Neural cell (in vitro differentiated cells): ENCODE results near the gene BMP10. TPM values are rescaled to one million over a fixed set of nuclear protein-coding genes. Genes with fewer than 3 reads are reported as not detected.

Experiments used
- H2AFZ ChIP-seq: fragments of 200-600, 300-800 bp; sonication (generic), shearing (Covaris generic); 2 replicates; pipeline ENCODE4 v1.6.0; 2014; ENCODE audit warnings: low read depth, mild to moderate bottlenecking, antibody characterized with exemption, low read length, moderate library complexity
- H3F3A ChIP-seq: fragments of 200-600 bp; shearing (Covaris generic); 2 replicates; pipeline ENCODE4 v1.6.1; 2016; ENCODE audit warnings: mild to moderate bottlenecking, moderate library complexity, mixed read lengths, antibody characterized with exemption, low read length; ENCODE audit not compliant: insufficient read depth, poor library complexity, severe bottlenecking
- H3K27ac ChIP-seq: fragments of 200-600, 300-800 bp; sonication (generic), shearing (Covaris generic); 2 replicates; pipeline ENCODE4 v1.5.1; 2014; ENCODE audit warnings: mild to moderate bottlenecking, low read length, moderate library complexity
- H3K27me3 ChIP-seq: fragments of 300-800, 200-600 bp; sonication (generic), shearing (Covaris generic); 2 replicates; pipeline ENCODE4 v1.6.0; 2014; ENCODE audit warnings: mild to moderate bottlenecking, low read depth, low read length, moderate library complexity; ENCODE audit not compliant: insufficient read depth
- H3K36me3 ChIP-seq: fragments of 300-800, 200-600 bp; sonication (generic), shearing (Covaris generic); 2 replicates; pipeline ENCODE4 v1.5.1; 2014; ENCODE audit warnings: mild to moderate bottlenecking, antibody characterized with exemption, low read length, moderate library complexity; ENCODE audit not compliant: insufficient read depth
- H3K4me2 ChIP-seq: fragments of 300-800, 200-600 bp; sonication (generic), shearing (Covaris generic); 2 replicates; pipeline ENCODE4 v1.6.0; 2014; ENCODE audit warnings: mild to moderate bottlenecking, low read length
- H3K4me3 ChIP-seq: fragments of 300-800, 200-600 bp; sonication (generic), shearing (Covaris generic); 2 replicates; pipeline ENCODE4 v1.5.1; 2014; ENCODE audit warnings: mild to moderate bottlenecking, low read length, moderate library complexity
- H3K79me2 ChIP-seq: fragments of 200-600 bp; shearing (Covaris generic); replicated peaks from 2 replicates; pipeline ENCODE4 v1.6.0; 2014; ENCODE audit warnings: mild to moderate bottlenecking, low read length, moderate library complexity; ENCODE audit not compliant: insufficient read depth
- H3K9ac ChIP-seq: fragments of 300-800, 200-600 bp; sonication (generic), shearing (Covaris generic); 2 replicates; pipeline ENCODE4 v1.6.1; 2016; ENCODE audit warnings: mild to moderate bottlenecking, low read length, mixed read lengths
- H3K9me2 ChIP-seq: fragments of 200-600 bp; shearing (Covaris generic); 2 replicates; pipeline ENCODE4 v1.6.1; 2016; ENCODE audit warnings: mild to moderate bottlenecking, low read length, mixed read lengths; ENCODE audit not compliant: insufficient read depth
- H3K9me3 ChIP-seq: fragments of 200-600, 300-800 bp; sonication (generic), shearing (Covaris generic); 2 replicates; pipeline ENCODE4 v1.6.1; 2016; ENCODE audit warnings: mild to moderate bottlenecking, mixed run types, low read length, moderate library complexity, mixed read lengths
- H4K20me1 ChIP-seq: fragments of 200-600 bp; shearing (Covaris generic); 2 replicates; pipeline ENCODE4 v1.6.1; 2016; ENCODE audit warnings: mild to moderate bottlenecking, mixed run types; ENCODE audit not compliant: insufficient read depth
- EP300 ChIP-seq: fragments of 450-650 bp; conservative IDR thresholded peaks from 2 replicates; pipeline ENCODE4 v1.6.1; 2014; ENCODE audit warnings: antibody characterized with exemption, mild to moderate bottlenecking, moderate library complexity; ENCODE audit not compliant: poor library complexity, severe bottlenecking
- EZH2 ChIP-seq: fragments of 200-600, 300-800 bp; shearing (Covaris generic), sonication (generic); IDR thresholded peaks from 2 replicates; pipeline ENCODE4 v1.6.1; 2014; ENCODE audit warnings: antibody characterized with exemption, low read length, borderline replicate concordance, mild to moderate bottlenecking; ENCODE audit not compliant: insufficient read depth, poor library complexity, severe bottlenecking
- MXI1 ChIP-seq: fragments of 450-650 bp; conservative IDR thresholded peaks from 2 replicates; pipeline ENCODE4 v1.6.1; 2014; ENCODE audit warnings: antibody characterized with exemption, mild to moderate bottlenecking; ENCODE audit not compliant: poor library complexity, severe bottlenecking
- POLR2AphosphoS5 ChIP-seq: IDR thresholded peaks from 2 replicates; pipeline ENCODE4 v1.6.1; 2012
- RAD21 ChIP-seq: fragments of 450-650 bp; conservative IDR thresholded peaks from 2 replicates; pipeline ENCODE4 v1.6.1; 2014; ENCODE audit warnings: antibody characterized with exemption, mild to moderate bottlenecking, moderate library complexity
- SMC3 ChIP-seq: fragments of 450-650 bp; conservative IDR thresholded peaks from 2 replicates; pipeline ENCODE4 v1.6.1; 2014; ENCODE audit warnings: antibody characterized with exemption, mild to moderate bottlenecking, moderate library complexity; ENCODE audit not compliant: poor library complexity
- TAF1 ChIP-seq: IDR thresholded peaks from 2 replicates; pipeline ENCODE4 v1.6.1; 2012; ENCODE audit warnings: low read depth
- polyA plus RNA-seq: library from polyadenylated mRNA; depleted of rRNA; stranded (reverse); fragments of >200 nt; gene quantifications from 2 replicates; pipeline ENCODE4 v1.2.3, GENCODE V29; 2014
- TF ChIP-seq, protein P1 (sequence below): IDR thresholded peaks from 2 replicates; pipeline ENCODE4 v1.6.1; 2012; ENCODE audit warnings: borderline replicate concordance
- TF ChIP-seq, protein P2 (sequence below): fragments of 450-650 bp; IDR thresholded peaks from 2 replicates; pipeline ENCODE4 v1.5.1; 2014; ENCODE audit warnings: antibody characterized with exemption, mild to moderate bottlenecking, moderate library complexity; ENCODE audit not compliant: poor library complexity, severe bottlenecking

BMP10 gene
- polyA plus RNA-seq, 1 donor from 2014 or later, result not detected

GRCh38 chr2:68829749-68830148 lies 41.4 kb downstream of the BMP10 start:
- H3K79me2 ChIP-seq, result no peaks in the 10 kb centered on the region
- H3K27ac ChIP-seq, result no peak overlapping the region
- H3K9ac ChIP-seq, result no peak overlapping the region
- no peaks in the 10 kb centered on the region for H4K20me1 ChIP-seq
- H3K9me3 ChIP-seq, result no peaks in the 10 kb centered on the region
- H3K4me3 ChIP-seq, result no peak overlapping the region
- no peaks in the 10 kb centered on the region for H3F3A ChIP-seq
- no peaks in the 10 kb centered on the region for H3K9me2 ChIP-seq
- no peaks in the 10 kb centered on the region for H3K27me3 ChIP-seq
- no peak overlapping the region for H2AFZ ChIP-seq
- TF ChIP-seq SMC3 (no peak), EP300 (no peak), EZH2 (no peak), TAF1 (no peak), POLR2AphosphoS5 (no peak), MXI1 (no peak), RAD21 (no peak)
- TF ChIP-seq, protein P1, sequence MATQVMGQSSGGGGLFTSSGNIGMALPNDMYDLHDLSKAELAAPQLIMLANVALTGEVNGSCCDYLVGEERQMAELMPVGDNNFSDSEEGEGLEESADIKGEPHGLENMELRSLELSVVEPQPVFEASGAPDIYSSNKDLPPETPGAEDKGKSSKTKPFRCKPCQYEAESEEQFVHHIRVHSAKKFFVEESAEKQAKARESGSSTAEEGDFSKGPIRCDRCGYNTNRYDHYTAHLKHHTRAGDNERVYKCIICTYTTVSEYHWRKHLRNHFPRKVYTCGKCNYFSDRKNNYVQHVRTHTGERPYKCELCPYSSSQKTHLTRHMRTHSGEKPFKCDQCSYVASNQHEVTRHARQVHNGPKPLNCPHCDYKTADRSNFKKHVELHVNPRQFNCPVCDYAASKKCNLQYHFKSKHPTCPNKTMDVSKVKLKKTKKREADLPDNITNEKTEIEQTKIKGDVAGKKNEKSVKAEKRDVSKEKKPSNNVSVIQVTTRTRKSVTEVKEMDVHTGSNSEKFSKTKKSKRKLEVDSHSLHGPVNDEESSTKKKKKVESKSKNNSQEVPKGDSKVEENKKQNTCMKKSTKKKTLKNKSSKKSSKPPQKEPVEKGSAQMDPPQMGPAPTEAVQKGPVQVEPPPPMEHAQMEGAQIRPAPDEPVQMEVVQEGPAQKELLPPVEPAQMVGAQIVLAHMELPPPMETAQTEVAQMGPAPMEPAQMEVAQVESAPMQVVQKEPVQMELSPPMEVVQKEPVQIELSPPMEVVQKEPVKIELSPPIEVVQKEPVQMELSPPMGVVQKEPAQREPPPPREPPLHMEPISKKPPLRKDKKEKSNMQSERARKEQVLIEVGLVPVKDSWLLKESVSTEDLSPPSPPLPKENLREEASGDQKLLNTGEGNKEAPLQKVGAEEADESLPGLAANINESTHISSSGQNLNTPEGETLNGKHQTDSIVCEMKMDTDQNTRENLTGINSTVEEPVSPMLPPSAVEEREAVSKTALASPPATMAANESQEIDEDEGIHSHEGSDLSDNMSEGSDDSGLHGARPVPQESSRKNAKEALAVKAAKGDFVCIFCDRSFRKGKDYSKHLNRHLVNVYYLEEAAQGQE, result no peak
- TF ChIP-seq, protein P2, sequence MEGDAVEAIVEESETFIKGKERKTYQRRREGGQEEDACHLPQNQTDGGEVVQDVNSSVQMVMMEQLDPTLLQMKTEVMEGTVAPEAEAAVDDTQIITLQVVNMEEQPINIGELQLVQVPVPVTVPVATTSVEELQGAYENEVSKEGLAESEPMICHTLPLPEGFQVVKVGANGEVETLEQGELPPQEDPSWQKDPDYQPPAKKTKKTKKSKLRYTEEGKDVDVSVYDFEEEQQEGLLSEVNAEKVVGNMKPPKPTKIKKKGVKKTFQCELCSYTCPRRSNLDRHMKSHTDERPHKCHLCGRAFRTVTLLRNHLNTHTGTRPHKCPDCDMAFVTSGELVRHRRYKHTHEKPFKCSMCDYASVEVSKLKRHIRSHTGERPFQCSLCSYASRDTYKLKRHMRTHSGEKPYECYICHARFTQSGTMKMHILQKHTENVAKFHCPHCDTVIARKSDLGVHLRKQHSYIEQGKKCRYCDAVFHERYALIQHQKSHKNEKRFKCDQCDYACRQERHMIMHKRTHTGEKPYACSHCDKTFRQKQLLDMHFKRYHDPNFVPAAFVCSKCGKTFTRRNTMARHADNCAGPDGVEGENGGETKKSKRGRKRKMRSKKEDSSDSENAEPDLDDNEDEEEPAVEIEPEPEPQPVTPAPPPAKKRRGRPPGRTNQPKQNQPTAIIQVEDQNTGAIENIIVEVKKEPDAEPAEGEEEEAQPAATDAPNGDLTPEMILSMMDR, result no peak
- no peaks in the 10 kb centered on the region for H3K36me3 ChIP-seq
- no peak overlapping the region for H3K4me2 ChIP-seq

- no peaks in the 10 kb centered on the region for H3K9me2 ChIP-seq
- TF ChIP-seq EZH2 (no peak), EP300 (no peak), TAF1 (no peak), RAD21 (no peak), MXI1 (no peak), POLR2AphosphoS5 (no peak), SMC3 (no peak)
- TF ChIP-seq, protein P1, result no peak
- TF ChIP-seq, protein P2, result no peak
- no peaks in the 10 kb centered on the region for H3K79me2 ChIP-seq
- H3K27me3 ChIP-seq, result no peaks in the 10 kb centered on the region
- no peak overlapping the region for H2AFZ ChIP-seq
- no peak overlapping the region for H3K4me3 ChIP-seq
- H3F3A ChIP-seq, result no peaks in the 10 kb centered on the region
- H4K20me1 ChIP-seq, result no peaks in the 10 kb centered on the region
- no peak overlapping the region for H3K4me2 ChIP-seq
- no peak overlapping the region for H3K27ac ChIP-seq
- no peaks in the 10 kb centered on the region for H3K36me3 ChIP-seq
- no peak overlapping the region for H3K9ac ChIP-seq
- no peaks in the 10 kb centered on the region for H3K9me3 ChIP-seq
Observed at GRCh38 chr2:68828887-68829708, 42.1 kb downstream of the BMP10 start.
